HG03565 (cell line): ENCODE data around the gene ECE1.

Experiments used
- ATAC-seq: cut with Tn5 transposase; IDR thresholded peaks from one replicate; pipeline ENCODE4 v1.9.1; 2021; ENCODE audit warnings: mild to moderate bottlenecking, moderate library complexity; ENCODE audit not compliant: unreplicated experiment

The ECE1 gene

DNA sequence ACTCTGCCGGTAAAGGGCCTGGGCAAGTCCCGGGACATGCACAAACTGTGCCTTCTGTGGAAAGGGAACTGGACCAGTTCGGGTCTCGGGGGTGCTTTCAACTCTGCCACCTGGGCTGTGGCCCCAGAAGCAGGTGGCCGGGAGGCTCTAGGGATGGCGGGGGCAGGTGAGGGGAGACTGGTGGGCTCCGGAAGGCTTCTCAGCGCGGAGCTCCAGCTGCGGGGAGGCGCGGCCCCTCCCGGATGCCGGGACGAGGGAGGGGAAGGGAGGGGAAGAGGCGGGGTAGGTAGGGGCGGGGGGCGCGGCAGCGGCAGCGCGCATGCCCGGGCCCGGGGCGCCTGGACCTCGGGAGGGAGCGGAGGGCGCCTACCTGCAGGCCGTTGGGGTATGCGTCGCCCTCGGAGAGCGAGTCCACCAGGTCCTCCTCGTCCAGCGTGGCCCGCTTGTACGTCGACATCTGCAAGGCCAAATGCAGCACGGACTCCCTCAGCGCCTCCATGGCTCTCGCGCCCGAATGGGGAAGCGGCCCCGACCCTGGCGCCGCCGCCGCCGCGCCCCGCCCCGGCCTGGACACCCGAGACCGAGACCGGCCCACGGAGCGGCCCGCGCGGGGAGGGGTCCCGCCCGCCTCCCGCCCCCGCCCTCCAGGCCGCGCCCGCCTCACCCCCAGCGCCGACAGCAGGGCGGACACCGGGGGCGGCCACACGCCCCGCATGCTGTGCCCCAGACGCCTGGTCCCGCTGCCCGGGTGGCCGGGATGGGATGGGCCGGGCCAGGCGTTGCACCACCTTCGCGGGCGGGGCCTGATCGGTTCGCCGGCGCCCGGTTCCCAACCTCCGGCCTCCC, at the start of gene ECE1:
ECE1 (minus strand) TSS at position 764 of the 846 bp plus-strand sequence; CDS start at position 715, 49 bp downstream.
- no peak for ATAC-seq

DNA sequence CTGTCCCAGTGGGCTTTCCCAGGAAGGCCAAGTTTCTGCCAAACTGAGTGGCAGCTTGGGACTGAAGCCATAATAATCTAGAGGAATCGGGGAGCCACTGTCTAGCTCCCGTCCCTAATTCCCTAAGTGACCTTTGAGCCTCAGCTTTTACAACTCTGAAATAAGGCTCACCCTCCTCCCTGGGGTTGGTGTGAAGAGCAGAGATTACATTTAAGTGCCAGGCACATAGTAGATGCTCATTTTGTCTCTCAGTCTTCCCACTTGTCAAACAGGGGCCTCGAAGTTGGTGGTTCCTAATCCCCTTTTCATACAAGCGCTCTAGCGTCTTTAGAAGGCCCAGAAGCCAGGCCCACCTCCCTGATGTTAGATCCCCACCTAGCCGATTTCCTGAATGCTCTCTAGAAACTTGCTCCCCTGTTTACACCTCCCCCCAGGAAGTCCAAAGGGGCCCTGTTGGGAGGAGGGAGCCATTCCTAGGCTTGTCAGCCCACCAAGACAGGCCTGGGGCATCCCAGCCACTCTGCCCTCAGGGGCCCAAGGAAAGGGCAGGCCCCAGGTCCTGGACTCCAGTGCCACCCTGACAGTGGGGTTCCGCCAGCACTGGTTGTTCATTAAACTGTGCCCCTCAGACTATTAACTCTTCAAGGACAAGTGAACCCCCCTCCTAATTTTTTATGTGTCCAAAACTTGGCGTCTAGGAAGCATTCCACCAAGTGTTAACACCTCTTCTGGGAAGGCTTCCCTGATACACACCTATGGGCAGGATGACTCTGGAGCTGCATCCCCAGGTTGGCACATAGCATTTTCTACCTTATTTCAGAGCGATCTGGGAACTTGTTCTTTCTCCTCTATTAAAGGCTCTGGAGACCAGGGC, 49.3 kb upstream of the ECE1 start:
- ATAC-seq = no peak

DNA sequence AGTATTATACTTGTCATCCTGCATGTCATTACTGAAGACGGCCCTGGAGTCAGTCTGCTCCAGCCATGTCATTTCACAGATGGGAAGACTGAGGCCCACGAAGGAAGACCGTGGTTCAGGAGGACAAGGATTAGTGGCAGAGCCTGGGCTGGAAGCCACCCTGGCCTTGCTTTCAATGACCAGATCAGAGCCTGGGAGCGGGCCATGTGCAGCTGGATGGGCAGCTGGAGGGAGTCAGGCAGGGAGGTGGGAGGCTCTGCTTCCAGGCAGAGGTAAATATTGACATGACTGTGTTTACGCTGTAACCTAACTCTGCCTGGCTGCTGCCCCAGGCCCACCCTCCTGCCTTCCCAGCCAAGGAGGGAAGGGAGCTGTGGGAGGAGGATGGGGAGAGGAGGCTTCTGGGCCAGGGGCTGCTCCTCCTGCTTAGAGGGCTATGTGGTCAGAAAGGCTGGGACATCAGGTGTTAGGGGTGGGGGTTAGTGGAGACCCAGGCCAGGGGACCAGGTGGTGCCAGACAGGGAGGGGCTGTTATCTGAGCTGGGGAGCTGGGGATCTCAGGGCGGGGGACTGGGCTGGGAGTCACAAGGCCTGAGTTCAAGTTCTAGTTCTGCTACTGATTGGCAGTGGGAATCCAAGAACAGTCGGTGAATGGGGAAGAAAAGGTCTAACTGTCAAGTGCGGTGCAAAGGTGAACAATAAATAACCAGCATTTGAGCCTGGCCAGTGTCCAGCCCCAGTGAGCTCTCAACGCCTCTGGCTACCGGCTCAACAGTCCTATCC, 48.5 kb upstream of the ECE1 start:
- no peak for ATAC-seq

DNA sequence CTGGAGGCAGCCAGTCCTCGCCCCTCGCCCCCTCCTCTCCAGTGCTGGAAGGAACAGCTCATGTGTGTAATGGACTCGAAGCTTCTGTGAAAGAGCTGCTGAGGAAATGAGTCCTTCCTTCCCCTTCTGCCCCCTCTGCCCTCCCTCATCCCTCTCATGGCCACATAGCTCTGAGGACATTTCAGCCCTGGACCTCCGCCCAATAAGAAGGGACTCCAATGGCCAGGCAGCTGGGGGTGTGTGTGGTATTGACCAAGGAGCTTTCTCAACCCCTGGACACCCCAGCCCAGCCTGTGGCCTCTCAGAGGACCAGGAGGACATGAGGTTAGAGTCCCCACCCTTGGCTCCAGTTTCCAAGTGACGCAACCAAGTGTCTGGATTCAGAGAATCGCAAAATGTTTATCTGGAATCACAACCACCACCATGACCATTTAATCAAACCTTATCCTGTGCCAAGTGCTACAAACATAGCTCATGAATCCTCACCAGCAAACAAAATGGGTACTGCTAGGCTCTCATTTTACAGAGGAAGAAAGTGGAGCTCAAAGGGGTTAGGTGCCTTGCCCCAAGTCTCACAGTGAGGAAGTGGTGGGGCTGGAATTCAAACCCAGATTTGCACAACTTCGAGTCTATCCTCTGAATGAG, 47.8 kb upstream of the ECE1 start:
- ATAC-seq = no peak

DNA sequence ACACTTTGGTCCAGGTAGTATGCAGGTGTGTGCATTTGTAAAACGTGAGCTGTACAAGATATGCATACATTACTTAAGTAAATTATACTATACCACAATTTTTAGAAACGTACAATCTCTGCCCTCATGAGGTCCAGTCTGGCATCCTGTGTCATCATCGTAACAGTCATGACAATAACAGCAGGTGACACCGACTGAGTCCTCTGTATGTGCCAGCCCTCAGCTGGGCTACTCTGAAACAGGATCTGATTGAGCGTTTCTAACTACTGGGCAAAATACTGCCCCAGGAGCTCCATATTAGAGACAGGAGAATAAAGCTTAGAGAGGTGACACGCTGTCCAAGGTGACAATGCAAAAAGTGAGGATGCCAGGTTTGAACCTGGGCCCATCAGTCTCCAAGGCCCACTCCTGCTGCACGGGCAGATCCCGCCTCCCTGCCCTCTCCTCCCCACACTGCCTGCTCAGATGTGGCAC, 47.2 kb upstream of the ECE1 start:
- ATAC-seq = no peak

DNA sequence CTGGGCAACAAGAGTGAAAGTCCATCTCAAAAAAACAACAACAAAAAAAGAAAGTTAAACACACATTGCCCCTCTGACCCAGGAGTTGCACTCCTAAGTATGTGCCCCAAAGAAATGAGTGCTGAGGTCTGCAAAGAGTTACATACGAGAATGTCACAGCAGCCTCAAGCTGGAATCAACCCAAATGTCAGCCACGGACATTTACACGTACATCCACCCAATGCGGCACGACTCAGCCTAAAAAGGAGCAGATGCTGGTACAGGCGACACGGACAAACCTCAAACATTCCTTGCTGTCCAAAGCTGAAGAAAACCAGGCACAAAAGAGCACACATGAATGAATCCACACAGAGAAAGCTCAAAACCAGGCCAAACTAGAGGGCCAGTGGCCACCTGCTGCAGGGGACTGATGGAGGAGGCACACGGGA, 46.8 kb upstream of the ECE1 start:
- ATAC-seq = no peak

DNA sequence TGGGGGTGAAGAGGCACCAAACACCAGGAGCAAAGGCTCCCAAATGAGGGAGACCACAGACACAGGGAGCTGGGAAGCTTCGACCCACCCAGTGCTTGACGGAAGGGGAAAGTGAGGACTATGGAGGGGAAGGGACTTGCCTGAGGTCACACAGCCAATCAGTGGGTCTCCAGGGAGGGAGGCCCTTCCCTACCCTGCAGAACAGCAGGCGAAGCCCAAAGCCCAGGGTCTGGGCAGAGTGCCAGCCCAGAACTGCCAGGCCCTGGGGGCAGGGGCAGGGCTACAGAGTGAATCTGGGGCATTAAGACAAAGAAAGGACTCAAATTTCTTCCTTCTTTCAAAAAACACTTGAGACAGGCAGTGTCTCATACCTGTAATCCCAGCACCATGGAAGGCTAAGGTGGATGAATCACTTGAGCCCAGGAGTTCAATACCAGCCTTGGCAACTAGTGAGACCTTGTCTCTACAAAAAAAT, 45.5 kb upstream of the ECE1 start:
- no peak for ATAC-seq

DNA sequence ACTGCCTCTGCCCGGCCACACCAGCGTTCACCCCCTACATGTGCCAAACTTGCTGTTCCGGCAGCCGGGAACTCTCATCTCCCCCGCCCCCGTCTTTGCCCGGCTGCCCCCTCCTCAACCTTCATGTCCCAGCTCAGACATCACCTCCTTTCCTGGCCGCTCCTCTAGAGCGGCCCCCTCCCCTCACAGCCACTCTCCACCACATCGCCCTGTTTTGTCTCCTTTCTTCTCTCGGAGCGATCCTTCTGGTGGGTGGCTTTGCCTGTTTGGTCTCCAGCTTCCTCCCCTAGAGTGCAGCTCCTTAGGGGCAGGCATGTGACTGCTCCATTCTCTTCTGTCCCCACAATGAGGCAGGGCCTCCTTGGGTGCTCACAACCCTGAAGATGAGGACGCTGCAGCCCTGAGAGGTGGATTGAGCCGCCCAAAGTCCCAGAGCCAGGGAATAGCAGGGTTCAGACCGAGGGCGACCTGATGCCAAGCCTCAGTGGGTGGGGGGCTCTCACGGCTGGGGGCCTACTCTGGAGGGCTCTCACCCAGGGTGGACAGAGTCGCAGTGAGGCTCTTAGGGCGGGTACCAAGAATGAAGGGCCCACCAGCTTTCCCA, 44.9 kb upstream of the ECE1 start:
- ATAC-seq = no peak

DNA sequence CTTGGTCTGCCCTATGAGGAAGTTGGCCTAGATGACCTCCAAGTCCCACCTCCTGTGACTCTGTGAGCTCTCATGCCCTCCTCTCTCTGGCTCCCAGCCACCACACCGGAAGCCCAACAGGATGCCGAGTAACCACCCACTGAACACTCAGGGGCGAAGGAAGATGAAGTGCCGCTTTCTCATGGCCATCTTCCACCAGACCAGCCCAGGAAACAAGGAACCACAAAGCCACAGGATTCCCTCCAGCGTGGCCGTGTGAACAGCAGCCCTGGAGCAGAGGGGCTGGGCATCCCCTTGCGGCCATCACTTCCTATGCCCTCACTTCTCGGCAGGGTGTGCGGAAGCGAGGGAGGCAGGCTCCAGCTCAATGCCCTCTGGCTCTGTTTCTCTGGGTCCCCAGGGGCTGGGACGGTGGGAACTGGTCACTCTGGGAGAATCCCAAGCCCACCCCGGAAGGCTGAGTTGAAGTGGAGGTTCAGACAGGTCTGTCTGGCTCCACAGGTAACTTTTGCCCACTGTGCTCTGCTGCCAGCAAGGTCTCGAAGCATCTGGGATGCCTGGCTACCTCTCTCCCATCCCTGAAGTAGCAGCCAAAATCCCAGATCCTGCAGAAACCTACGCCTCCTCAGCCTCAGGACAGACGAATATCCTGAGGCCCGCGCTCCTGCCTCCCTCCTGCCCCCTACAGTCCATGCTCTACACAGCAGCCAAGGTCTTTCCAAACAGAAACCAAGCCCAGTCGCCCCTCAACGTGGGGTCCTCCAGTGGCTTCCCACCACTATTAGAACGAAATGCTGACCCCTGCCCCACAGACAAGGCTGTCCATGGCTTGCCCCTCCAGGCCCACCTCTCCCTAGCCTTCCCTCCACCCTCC, 44.2 kb upstream of the ECE1 start:
- peak; percentile 64 for ATAC-seq

DNA sequence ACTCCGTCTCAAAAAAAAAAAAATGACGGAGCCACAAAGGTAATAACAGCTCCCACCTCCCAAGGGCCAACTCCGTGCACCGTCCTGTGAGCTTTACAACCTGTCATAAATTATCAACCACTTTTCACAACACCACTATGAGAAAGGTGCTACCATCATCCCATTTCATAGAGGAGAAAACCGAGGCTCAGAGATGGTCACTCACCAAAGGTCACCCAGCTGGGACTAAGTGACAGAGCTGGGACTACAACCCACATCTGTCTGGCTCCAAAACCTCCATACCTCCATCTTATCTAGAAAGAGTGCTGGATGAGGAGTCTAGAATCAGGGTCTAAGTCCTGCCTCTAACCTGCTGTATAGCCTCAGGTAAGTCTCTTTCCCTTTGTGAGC, 43.6 kb upstream of the ECE1 start:
- peak; percentile 18 for ATAC-seq

DNA sequence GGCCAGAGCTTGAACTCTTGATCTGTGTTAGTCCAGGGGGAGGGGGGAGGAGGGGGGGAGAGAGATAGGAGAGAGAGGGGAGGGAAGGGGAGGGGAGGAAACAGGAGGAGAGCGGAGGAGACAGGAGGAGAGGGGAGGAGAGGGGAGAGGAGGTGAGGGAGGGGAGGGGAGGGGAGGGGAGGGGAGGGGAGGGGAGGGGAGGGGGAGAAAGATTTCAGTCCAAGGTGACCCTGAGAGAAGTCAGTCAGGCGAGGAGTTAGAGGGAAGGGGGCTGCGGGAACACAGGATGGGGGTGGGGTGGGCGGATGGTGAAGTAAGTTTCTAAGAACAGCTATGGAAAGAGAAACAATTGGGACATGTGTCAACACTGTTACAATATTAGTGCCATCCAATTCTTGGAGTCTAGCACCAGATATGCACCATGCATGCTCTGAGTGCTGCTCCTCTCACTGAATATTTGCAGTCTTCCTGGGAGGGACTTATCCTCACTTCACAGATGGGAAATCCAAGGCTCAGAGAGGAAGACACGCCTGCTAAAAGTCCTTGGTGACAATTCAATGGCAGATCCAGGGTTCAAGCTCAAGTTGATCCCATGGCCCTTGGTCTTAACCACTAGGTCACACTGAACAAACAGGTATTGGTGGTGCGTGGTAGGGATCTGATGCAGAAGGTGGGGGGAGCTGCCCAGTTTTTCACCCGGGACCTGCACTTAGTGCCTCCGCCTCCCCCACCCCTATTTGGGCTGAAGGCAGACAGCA, 42.5 kb upstream of the ECE1 start:
- ATAC-seq = no peak

DNA sequence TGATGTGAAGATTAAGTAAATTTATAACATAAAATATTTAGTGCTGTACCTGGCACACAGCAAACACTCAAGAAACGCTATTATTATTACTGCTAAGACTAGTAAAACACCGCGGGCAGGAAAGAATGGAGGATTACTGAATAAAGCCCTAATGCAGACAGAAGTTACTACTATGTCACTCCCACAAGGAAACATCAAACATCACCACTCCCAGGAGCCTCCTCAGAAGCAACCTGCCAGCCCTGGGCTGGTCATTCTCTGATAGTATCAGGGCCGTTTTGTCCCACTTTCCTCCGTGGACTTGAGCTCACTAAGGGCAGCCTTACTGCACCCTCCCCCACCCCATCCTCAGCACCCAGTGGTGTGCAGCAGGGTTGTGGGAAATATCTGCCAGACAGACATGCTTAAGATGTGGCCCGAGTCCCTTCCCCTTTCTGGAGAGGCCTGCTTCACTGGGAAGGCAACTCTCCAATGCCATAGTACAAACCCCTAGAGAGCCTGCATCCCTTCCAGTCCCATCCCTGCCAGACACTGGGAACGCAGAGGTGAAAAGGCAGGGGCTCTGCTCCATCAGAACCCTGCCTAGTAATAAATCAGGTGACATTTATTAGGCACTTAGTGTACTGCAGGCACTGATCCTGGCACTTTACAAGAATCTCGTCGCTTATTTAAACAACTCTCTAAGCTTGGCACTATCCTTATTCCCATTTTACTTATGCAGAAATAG, 41.7 kb upstream of the ECE1 start:
- no peak for ATAC-seq

DNA sequence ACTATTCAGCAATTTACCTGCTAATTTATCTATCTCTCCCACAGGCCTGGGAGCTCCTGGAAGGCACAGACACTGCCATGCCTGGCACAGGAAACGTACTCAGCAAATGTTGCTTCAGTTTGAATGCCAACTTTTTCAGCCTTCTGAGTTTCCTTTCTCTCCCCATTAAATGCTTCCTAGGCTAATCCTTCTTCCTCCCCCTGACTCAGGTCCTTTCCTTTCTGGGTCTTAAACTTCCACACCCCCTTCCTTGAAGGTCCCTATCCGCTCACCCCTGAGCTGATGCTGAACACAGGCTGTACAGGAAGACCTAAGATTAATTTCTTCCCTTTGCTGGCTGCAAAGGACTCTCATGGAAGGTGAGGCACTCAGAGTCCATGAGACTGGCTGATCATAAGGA, 40.3 kb upstream of the ECE1 start:
- no peak for ATAC-seq

DNA sequence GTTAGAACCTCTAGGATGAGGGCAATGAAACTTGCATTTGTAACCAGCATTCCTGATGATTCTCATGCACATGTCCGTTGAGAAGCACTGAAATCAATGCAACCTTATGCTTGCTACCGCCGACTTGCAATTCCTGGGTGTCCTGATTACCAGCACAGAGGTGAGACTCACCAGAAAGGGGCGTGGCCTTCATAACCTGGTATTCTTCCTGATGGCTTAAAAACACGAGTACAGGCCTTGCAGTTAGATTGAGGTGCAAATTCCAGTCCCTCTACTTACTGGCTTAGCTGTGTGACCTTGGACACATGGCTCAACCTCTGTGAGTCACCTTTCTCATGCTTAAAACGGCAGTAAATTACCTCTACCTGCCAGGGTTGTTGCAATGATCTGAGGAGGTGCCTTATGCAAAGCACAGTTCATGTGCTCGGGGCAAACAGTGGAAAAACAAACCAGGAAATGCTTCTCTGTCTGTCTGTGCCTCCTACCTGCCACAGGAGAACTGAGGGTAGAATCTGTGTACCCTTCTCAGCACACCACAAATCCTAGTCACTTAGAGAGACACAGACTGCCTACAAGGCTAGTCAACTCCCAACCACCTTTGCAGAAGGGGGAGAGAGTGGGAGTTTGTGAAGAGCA, 39.1 kb upstream of the ECE1 start:
- ATAC-seq = no peak

DNA sequence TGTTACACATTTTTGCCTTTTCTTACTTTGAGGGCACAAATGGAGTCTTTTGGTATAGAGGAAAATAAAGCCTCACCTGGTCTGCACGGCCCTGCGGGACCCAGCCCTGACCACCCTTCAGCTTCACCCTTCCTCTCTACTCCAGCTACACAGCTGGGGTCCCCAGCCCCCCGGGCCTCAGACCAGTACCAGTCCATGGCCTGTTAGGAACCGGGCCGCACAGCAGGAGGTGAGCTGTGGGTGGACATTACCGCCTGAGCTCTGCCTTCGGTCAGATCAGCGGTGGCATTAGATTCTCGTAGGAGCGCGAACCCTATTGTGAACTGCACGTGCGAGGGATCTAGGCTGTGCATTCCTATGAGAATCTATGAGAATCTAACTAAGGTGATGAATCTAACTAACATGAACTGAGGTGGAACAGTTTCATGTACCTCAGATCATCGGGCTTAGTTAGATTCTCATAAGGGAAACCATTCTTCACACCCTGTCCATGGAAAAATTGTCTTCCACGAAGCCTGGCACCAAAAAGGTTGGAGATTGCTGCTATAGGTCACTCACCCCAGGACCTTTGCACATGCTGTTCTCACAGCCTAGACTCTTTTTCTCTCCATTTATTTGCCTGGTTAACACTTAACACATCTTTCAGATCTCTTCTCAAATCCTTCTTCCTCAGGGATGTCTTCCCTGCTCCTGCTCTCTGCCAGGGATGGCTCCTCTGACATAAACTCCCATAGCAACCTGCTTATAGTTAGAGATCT, 37.5 kb upstream of the ECE1 start:
- ATAC-seq = no peak

DNA sequence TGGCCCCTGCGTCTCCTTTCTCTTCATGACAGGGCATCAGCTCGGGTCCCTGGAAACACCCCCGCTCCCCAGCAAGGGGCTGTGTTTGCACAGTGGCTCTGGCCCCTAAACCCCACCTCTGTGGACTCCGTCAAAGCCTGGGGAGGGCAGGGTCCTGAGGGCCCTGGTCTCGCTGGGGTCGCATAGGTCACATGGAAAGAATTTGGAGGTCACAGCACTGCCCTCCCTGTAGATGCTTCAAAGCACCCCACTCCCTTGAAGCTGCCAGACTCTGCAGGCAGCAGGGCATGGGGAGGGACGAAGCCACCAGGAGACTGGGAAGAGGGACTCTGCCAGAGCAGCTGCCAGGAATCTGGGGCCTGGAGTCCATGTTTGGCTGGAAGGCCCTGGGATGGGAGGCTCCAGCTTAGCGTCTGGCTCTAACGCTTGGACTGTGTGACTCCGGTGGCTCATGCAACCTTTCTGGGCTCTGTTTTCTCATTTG, 36.6 kb upstream of the ECE1 start:
- ATAC-seq = no peak
